ENCODE results near the gene PARN. TPM values are rescaled to one million over a fixed set of nuclear protein-coding genes. Genes with fewer than 3 reads are reported as not detected.
"Not testable (repeated sequence)": the region's sequence is repeated elsewhere in the genome, so short reads cannot be mapped to it uniquely, and the experiment has no call there.

PARN gene
- total RNA-seq, 1 experiment from 2014 or later, result 26.3 TPM

GRCh38 chr16:14574698-14575415 is 55.2 kb downstream of the PARN start:
- not testable (repeated sequence) for DNase-seq (ENCODE audit: low read depth in 1 of 2, low spot score in 2 of 2); H3K4me3 ChIP-seq; H3K27ac ChIP-seq; H3K9me3 ChIP-seq (replicated peaks); H3K4me1 ChIP-seq (replicated peaks); H3K27me3 ChIP-seq (replicated peaks)
- peaks cover 49% of the 10 kb centered on the region for H3K36me3 ChIP-seq

- H3K36me3 ChIP-seq, result peaks cover 38% of the 10 kb centered on the region
- H3K27ac ChIP-seq, result no peak overlapping the region
- DNase-seq (ENCODE audit: low read depth in 1 of 2, low spot score in 2 of 2), result no peak
- no peak overlapping the region for H3K4me3 ChIP-seq
- no peaks in the 10 kb centered on the region for H3K27me3 ChIP-seq (replicated peaks)
- no peaks in the 10 kb centered on the region for H3K9me3 ChIP-seq (replicated peaks)
- no peaks in the 10 kb centered on the region for H3K4me1 ChIP-seq (replicated peaks)
Observed at GRCh38 chr16:14572535-14572934, 57.5 kb downstream of the PARN start.

- peaks cover 4% of the 10 kb centered on the region; the same call in 1 of the 2 replicates for H3K36me3 ChIP-seq
- no peaks in the 10 kb centered on the region for H3K9me3 ChIP-seq (replicated peaks)
- no peak overlapping the region for H3K4me3 ChIP-seq
- no peak for DNase-seq (ENCODE audit: low read depth in 1 of 2, low spot score in 2 of 2)
- H3K27me3 ChIP-seq (replicated peaks), result no peaks in the 10 kb centered on the region
- peaks cover 22% of the 10 kb centered on the region for H3K4me1 ChIP-seq (replicated peaks)
- no peak overlapping the region for H3K27ac ChIP-seq
Observed at GRCh38 chr16:14569213-14569612, 60.8 kb downstream of the PARN start.

GRCh38 chr16:14566599-14566998 is 63.5 kb downstream of the PARN start:
- DNase-seq (ENCODE audit: low read depth in 1 of 2, low spot score in 2 of 2), result no peak
- H3K36me3 ChIP-seq, result no peaks in the 10 kb centered on the region
- H3K27ac ChIP-seq, result no peak overlapping the region
- H3K4me3 ChIP-seq, result no peak overlapping the region
- no peaks in the 10 kb centered on the region for H3K27me3 ChIP-seq (replicated peaks)
- H3K4me1 ChIP-seq (replicated peaks), result peaks cover 22% of the 10 kb centered on the region
- no peaks in the 10 kb centered on the region for H3K9me3 ChIP-seq (replicated peaks)

GRCh38 chr16:14565688-14566025 is 64.4 kb downstream of the PARN start:
- Histone ChIP-seq H3K4me1 (replicated peaks) (peaks cover 22% of the 10 kb centered on the region), H3K9me3 (replicated peaks) (no peaks in the 10 kb centered on the region), H3K4me3 (no peak overlapping the region), H3K27me3 (replicated peaks) (no peaks in the 10 kb centered on the region), H3K27ac (no peak overlapping the region), H3K36me3 (no peaks in the 10 kb centered on the region)
- DNase-seq (ENCODE audit: low read depth in 1 of 2, low spot score in 2 of 2), result no peak

GRCh38 chr16:14564861-14565687 is 65.0 kb downstream of the PARN start:
- H3K27ac ChIP-seq, result no peak overlapping the region
- DNase-seq (ENCODE audit: low read depth in 1 of 2, low spot score in 2 of 2), result peak in 1 of 2 experiments; percentile 64
- no peaks in the 10 kb centered on the region for H3K27me3 ChIP-seq (replicated peaks)
- no peak overlapping the region for H3K4me3 ChIP-seq
- H3K36me3 ChIP-seq, result no peaks in the 10 kb centered on the region
- peaks cover 23% of the 10 kb centered on the region for H3K4me1 ChIP-seq (replicated peaks)
- H3K9me3 ChIP-seq (replicated peaks), result no peaks in the 10 kb centered on the region

- no peak overlapping the region for H3K4me3 ChIP-seq
- H3K4me1 ChIP-seq (replicated peaks), result peaks cover 31% of the 10 kb centered on the region
- no peaks in the 10 kb centered on the region for H3K9me3 ChIP-seq (replicated peaks)
- no peak overlapping the region for H3K27ac ChIP-seq
- no peak for DNase-seq (ENCODE audit: low read depth in 1 of 2, low spot score in 2 of 2)
- no peaks in the 10 kb centered on the region for H3K27me3 ChIP-seq (replicated peaks)
- H3K36me3 ChIP-seq, result no peaks in the 10 kb centered on the region
Observed at GRCh38 chr16:14564323-14564722, 65.7 kb downstream of the PARN start.

- Histone ChIP-seq H3K27ac (no peak overlapping the region), H3K9me3 (replicated peaks) (no peaks in the 10 kb centered on the region), H3K4me3 (no peak overlapping the region), H3K36me3 (no peaks in the 10 kb centered on the region), H3K27me3 (replicated peaks) (no peaks in the 10 kb centered on the region), H3K4me1 (replicated peaks) (peaks cover 31% of the 10 kb centered on the region)
- DNase-seq (ENCODE audit: low read depth in 1 of 2, low spot score in 2 of 2), result no peak
Observed at GRCh38 chr16:14562691-14563491, 67.2 kb downstream of the PARN start.

GRCh38 chr16:14560523-14560922 is 69.5 kb downstream of the PARN start:
- DNase-seq (ENCODE audit: low read depth in 1 of 2, low spot score in 2 of 2), result no peak
- Histone ChIP-seq H3K27ac (no peak overlapping the region), H3K9me3 (replicated peaks) (no peaks in the 10 kb centered on the region), H3K4me1 (replicated peaks) (peaks cover 18% of the 10 kb centered on the region), H3K36me3 (0 out of 2 replicates have a peak, but pooled peaks cover 3% of the 10 kb centered on the region), H3K27me3 (replicated peaks) (no peaks in the 10 kb centered on the region), H3K4me3 (no peak overlapping the region)

GRCh38 chr16:14559809-14560241 is 70.2 kb downstream of the PARN start:
- Histone ChIP-seq H3K27ac (peak overlapping the region; percentile 8; the same call in 1 of the 2 replicates), H3K4me3 (no peak overlapping the region), H3K9me3 (replicated peaks) (no peaks in the 10 kb centered on the region), H3K27me3 (replicated peaks) (no peaks in the 10 kb centered on the region), H3K4me1 (replicated peaks) (peaks cover 11% of the 10 kb centered on the region), H3K36me3 (0 out of 2 replicates have a peak, but pooled peaks cover 3% of the 10 kb centered on the region)
- peak in 1 of 2 experiments; percentile 36 for DNase-seq (ENCODE audit: low read depth in 1 of 2, low spot score in 2 of 2)

GRCh38 chr16:14553447-14553846 is 76.6 kb downstream of the PARN start:
- H3K4me1 ChIP-seq (replicated peaks), result no peaks in the 10 kb centered on the region
- no peak overlapping the region for H3K4me3 ChIP-seq
- H3K36me3 ChIP-seq, result peaks cover 17% of the 10 kb centered on the region; the same call in 1 of the 2 replicates
- no peaks in the 10 kb centered on the region for H3K9me3 ChIP-seq (replicated peaks)
- no peak overlapping the region for H3K27ac ChIP-seq
- no peak for DNase-seq (ENCODE audit: low read depth in 1 of 2, low spot score in 2 of 2)
- no peaks in the 10 kb centered on the region for H3K27me3 ChIP-seq (replicated peaks)

GRCh38 chr16:14549789-14550153 is 80.3 kb downstream of the PARN start:
- Histone ChIP-seq H3K36me3 (peaks cover 14% of the 10 kb centered on the region; the same call in 1 of the 2 replicates), H3K9me3 (replicated peaks) (no peaks in the 10 kb centered on the region), H3K4me3 (no peak overlapping the region), H3K27me3 (replicated peaks) (no peaks in the 10 kb centered on the region), H3K4me1 (replicated peaks) (no peaks in the 10 kb centered on the region), H3K27ac (no peak overlapping the region)
- DNase-seq (ENCODE audit: low read depth in 1 of 2, low spot score in 2 of 2), result no peak

GRCh38 chr16:14548933-14549788 is 80.9 kb downstream of the PARN start:
- Histone ChIP-seq H3K4me3 (no peak overlapping the region), H3K27ac (no peak overlapping the region), H3K27me3 (replicated peaks) (no peaks in the 10 kb centered on the region), H3K9me3 (replicated peaks) (no peaks in the 10 kb centered on the region), H3K4me1 (replicated peaks) (no peaks in the 10 kb centered on the region), H3K36me3 (peaks cover 14% of the 10 kb centered on the region; the same call in 1 of the 2 replicates)
- no peak for DNase-seq (ENCODE audit: low read depth in 1 of 2, low spot score in 2 of 2)

All from SJSA1 (cell line).